Erythroblast (primary cell): Measurements from ENCODE around the gene NUP58.

ENCODE experiments used
- GATA1 ChIP-seq: IDR thresholded peaks from 2 replicates; pipeline ENCODE4 v1.6.1; 2011; ENCODE audit warnings: low read depth, mild to moderate bottlenecking, control low read depth, low read length, moderate library complexity
- POLR2A ChIP-seq: IDR thresholded peaks from 2 replicates; pipeline ENCODE4 v1.6.1; 2011; ENCODE audit warnings: mild to moderate bottlenecking, low read length

GRCh38 chr13:25295701-25296100 lies 5.7 kb upstream of the NUP58 start:
- no peak for TF ChIP-seq POLR2A
- no peak for TF ChIP-seq GATA1
